ENCODE measurements around the gene ITGA1.
"Not testable (repeated sequence)": the region's sequence is repeated elsewhere in the genome, so short reads cannot be mapped to it uniquely, and the experiment has no call there.

DNA sequence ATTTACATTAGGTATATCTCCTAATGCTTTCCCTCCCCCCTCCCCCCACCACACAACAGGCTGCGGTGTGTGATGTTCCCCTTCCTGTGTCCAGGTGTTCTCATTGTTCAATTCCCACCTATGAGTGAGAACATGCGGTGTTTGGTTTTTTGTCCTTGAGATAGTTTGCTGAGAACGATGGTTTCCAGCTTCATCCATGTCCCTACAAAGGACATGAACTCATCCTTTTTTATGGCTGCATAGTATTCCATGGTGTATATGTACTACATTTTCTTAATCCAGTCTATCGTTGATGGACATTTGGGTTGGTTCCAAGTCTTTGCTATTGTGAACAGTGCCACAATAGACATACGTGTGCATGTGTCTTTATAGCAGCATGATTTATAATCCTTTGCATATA is 61.0 kb downstream of the ITGA1 start:
- TF ChIP-seq POLR2A, CTCF (IDR thresholded peaks at IDR 0.05): not testable (repeated sequence)
